SK-N-SH (cell line): Measurements from ENCODE around the gene RASSF8. TPM values are rescaled to one million over a fixed set of nuclear protein-coding genes. Genes with fewer than 3 reads are reported as not detected.

Experiments
- CTCF ChIA-PET: fragments of 300-600, 350-600 bp; formaldehyde crosslinking; extraction: SDS; loops from one replicate; lab custom pipeline; 2021; lab: Yijun Ruan, JAX
- POLR2A ChIA-PET: fragments of 350-600 bp; sonication (Branson Sonifier 250); formaldehyde crosslinking; extraction: SDS; loops from one replicate; lab custom pipeline; 2020; ENCODE audit warnings: antibody characterized with exemption, inconsistent platforms; lab: Yijun Ruan, JAX
- DNase-seq: peaks from one replicate; pipeline ENCODE4 v3.0.0; 2012
- H2AFZ ChIP-seq: fragments of 200-600 bp; sonication (generic); 2 replicates; pipeline ENCODE4 v1.8.1; 2016; ENCODE audit warnings: antibody characterized with exemption, mild to moderate bottlenecking, low read depth
- H3F3A ChIP-seq: fragments of 200-600 bp; sonication (generic); replicated peaks from 2 replicates; pipeline ENCODE3; 2016; ENCODE audit warnings: antibody characterized with exemption, mild to moderate bottlenecking; ENCODE audit not compliant: insufficient read depth
- H3K27ac ChIP-seq, 2 experiments: fragments of 200-500 bp in 1 of 2; fragments of 200-600 bp in 1 of 2; sonication (Bioruptor generic) in 1 of 2; sonication (generic), shearing (Covaris generic) in 1 of 2; 2 replicates each; pipeline versions ENCODE4 v1.5.1 to v1.6.1; 2014 to 2016; ENCODE audit warnings: low read depth in 2 of 2, inconsistent platforms in 1 of 2, low read length in 1 of 2, mild to moderate bottlenecking in 1 of 2, mixed read lengths in 1 of 2
- H3K27me3 ChIP-seq: fragments of 200-600 bp; sonication (generic), shearing (Covaris generic); 2 replicates; pipeline ENCODE4 v1.6.1; 2016; ENCODE audit warnings: mixed run types; ENCODE audit not compliant: insufficient read depth
- H3K36me3 ChIP-seq, 2 experiments: fragments of 200-500 bp in 1 of 2; fragments of 200-600 bp in 1 of 2; sonication (Bioruptor generic) in 1 of 2; sonication (generic) in 1 of 2; replicated peaks in 1 of 2; 2 replicates each; pipeline versions ENCODE3 to v1.5.1; 2014 to 2016; ENCODE audit warnings: low read length in 1 of 2, mild to moderate bottlenecking in 1 of 2; ENCODE audit not compliant: insufficient read depth in 2 of 2, control insufficient read depth in 1 of 2
- H3K4me1 ChIP-seq, 2 experiments: fragments of 200-500 bp in 1 of 2; fragments of 200-600 bp in 1 of 2; sonication (Bioruptor generic) in 1 of 2; sonication (generic), shearing (Covaris generic) in 1 of 2; 2 replicates each; pipeline versions ENCODE4 v1.5.1 to v1.6.1; 2014 to 2016; ENCODE audit warnings: low read depth in 1 of 2, low read length in 1 of 2, mixed run types in 1 of 2; ENCODE audit not compliant: insufficient read depth in 2 of 2, control insufficient read depth in 1 of 2
- H3K4me2 ChIP-seq: fragments of 200-600 bp; sonication (generic), shearing (Covaris generic); 2 replicates; pipeline ENCODE4 v1.6.1; 2017; ENCODE audit warnings: mixed run types
- H3K4me3 ChIP-seq, 2 experiments: fragments of 200-500 bp in 1 of 2; fragments of 200-600 bp in 1 of 2; sonication (Bioruptor generic) in 1 of 2; sonication (generic), shearing (Covaris generic) in 1 of 2; 2 replicates each; pipeline versions ENCODE4 v1.5.1 to v1.8.1; 2014 to 2016; ENCODE audit warnings: low read depth in 2 of 2, inconsistent platforms in 1 of 2, low read length in 1 of 2, mild to moderate bottlenecking in 1 of 2, mixed read lengths in 1 of 2, moderate library complexity in 1 of 2
- H3K79me2 ChIP-seq: fragments of 200-600 bp; sonication (generic); 2 replicates; pipeline ENCODE4 v1.8.1; 2017; ENCODE audit warnings: mild to moderate bottlenecking; ENCODE audit not compliant: insufficient read depth
- H3K9ac ChIP-seq: fragments of 200-600 bp; sonication (generic); 2 replicates; pipeline ENCODE4 v1.6.1; 2017; ENCODE audit warnings: mixed run types
- H3K9me2 ChIP-seq: fragments of 200-600 bp; sonication (generic); 2 replicates; pipeline ENCODE4 v1.6.1; 2017; ENCODE audit warnings: mixed run types
- H3K9me3 ChIP-seq: fragments of 200-600 bp; sonication (generic); 2 replicates; pipeline ENCODE4 v1.6.1; 2017; ENCODE audit warnings: mixed run types, mild to moderate bottlenecking, moderate library complexity
- H4K20me1 ChIP-seq: fragments of 200-600 bp; sonication (generic); 2 replicates; pipeline ENCODE4 v1.6.1; 2017; ENCODE audit warnings: mild to moderate bottlenecking, mixed run types; ENCODE audit not compliant: insufficient read depth
- ELF1 ChIP-seq: IDR thresholded peaks from 2 replicates; pipeline ENCODE4 v1.4.0; 2012
- EP300 ChIP-seq, 2 experiments: IDR thresholded peaks; 2 replicates each; pipeline versions ENCODE4 v1.4.0 to v1.6.1; 2012; ENCODE audit warnings: borderline replicate concordance in 1 of 2, low read depth in 1 of 2, low read length in 1 of 2
- EZH2phosphoT487 ChIP-seq: fragments of 200-600 bp; sonication (generic); IDR thresholded peaks from 2 replicates; pipeline ENCODE4 v1.6.1; 2017; ENCODE audit warnings: low read depth, mixed run types, mild to moderate bottlenecking, antibody characterized with exemption, moderate library complexity, borderline replicate concordance
- FOXM1 ChIP-seq: IDR thresholded peaks from 2 replicates; pipeline ENCODE4 v1.4.0; 2012; ENCODE audit warnings: low read depth, mild to moderate bottlenecking
- POLR2AphosphoS5 ChIP-seq: IDR thresholded peaks from 2 replicates; pipeline ENCODE4 v1.6.1; 2012; ENCODE audit warnings: low read depth, low read length
- RFX5 ChIP-seq: IDR thresholded peaks from 2 replicates; pipeline ENCODE4 v1.6.1; 2012; ENCODE audit warnings: mild to moderate bottlenecking, improper control_type of control experiment, low read length
- SIN3A ChIP-seq: IDR thresholded peaks from 2 replicates; pipeline ENCODE4 v1.6.1; 2012; ENCODE audit warnings: low read depth, mild to moderate bottlenecking, low read length, moderate library complexity, borderline replicate concordance
- TCF12 ChIP-seq: IDR thresholded peaks from 2 replicates; pipeline ENCODE4 v1.4.0; 2012
- TEAD4 ChIP-seq: IDR thresholded peaks from 2 replicates; pipeline ENCODE4 v1.4.0; 2012; ENCODE audit warnings: mild to moderate bottlenecking, borderline replicate concordance; ENCODE audit not compliant: insufficient read depth
- YY1 ChIP-seq: IDR thresholded peaks from 2 replicates; pipeline ENCODE4 v1.4.0; 2012; ENCODE audit warnings: low read depth, mild to moderate bottlenecking
- WGBS: methylation state at CpG from one replicate; pipeline ENCODE4 v1.1.6; 2017; ENCODE audit warnings: low lambda C conversion rate; 5-methylcytosine and 5-hydroxymethylcytosine counted together
- polyA plus RNA-seq, 3 experiments: library from polyadenylated mRNA; depleted of rRNA; stranded (reverse); fragments of >200 nt; gene quantifications; 2 replicates each; pipeline ENCODE4 v1.2.3, GENCODE V29; 2012
- TF ChIP-seq, protein P1 (sequence below): fragments of 150-350 bp; IDR thresholded peaks from 2 replicates; pipeline ENCODE4 v1.6.1; 2016; ENCODE audit warnings: mild to moderate bottlenecking, low read depth, low read length
- TF ChIP-seq, protein P2 (sequence below): IDR thresholded peaks from 2 replicates; pipeline ENCODE4; 2012
- TF ChIP-seq, protein P3 (sequence below): IDR thresholded peaks from 2 replicates; pipeline ENCODE4 v1.4.0; 2012; ENCODE audit warnings: low read depth, borderline replicate concordance
- TF ChIP-seq, protein P4 (sequence below): IDR thresholded peaks from 2 replicates; pipeline ENCODE4 v1.6.1; 2012; ENCODE audit warnings: mild to moderate bottlenecking, low read depth, low read length, moderate library complexity

Gene RASSF8
- polyA plus RNA-seq, 1 of the 3 experiments (the other 2 are of a cell fraction) = 15.3 TPM

DNA sequence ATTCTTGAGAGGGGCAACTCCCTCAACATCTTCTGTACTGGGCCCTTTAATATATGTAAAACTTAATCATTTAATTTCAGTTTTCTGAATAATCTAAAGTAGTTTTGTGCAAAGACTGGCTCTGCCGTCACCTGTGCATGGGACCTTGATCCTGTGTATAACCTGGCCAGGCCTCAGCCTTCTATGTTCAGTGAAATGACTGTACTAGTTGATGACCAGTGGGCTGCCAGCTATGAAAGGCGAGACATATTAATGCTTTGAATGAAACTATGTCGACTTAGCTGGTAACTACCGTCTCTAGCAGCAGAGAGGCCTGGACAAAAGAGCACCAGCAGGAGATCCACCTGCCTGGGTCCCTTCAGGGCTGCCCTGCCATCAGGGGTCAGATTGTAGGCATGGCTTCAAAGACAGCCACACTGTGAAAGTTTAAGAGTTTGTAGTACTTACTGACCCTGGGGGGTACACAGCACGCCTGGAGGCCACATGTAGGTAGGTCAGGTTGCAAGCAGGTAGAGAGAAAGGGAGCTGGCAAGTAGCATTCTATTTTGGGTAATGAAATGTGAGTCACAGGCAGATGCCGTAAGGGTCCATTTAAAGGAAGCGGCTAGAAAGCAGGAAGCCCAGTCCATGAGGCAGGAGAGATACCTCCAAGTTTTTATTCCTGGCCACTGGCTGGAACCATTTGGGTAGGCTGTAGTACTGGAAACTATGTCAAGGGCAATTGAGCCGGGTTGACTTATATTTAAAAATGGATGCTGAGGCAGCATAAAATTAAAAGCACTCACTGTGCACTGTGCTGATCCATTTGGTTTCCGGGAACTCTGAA is 89.1 kb downstream of the RASSF8 start:
- Histone ChIP-seq H3K4me2 (no peak overlapping the region), H3K9ac (no peak overlapping the region), H3K27ac (no peak overlapping the region), H3F3A (peaks cover 15% of the 10 kb centered on the region), H3K4me3 (no peak overlapping the region), H3K36me3 (no peaks in the 10 kb centered on the region), H2AFZ (no peak overlapping the region), H3K4me1 (peaks cover 18 to 27% of the 10 kb centered on the region in 2 experiments), H3K27me3 (no peaks in the 10 kb centered on the region), H4K20me1 (peaks cover 67% of the 10 kb centered on the region), H3K9me2 (no peaks in the 10 kb centered on the region), H3K79me2 (peaks cover 100% of the 10 kb centered on the region), H3K9me3 (no peaks in the 10 kb centered on the region)
- no peak for DNase-seq
- ChIA-PET CTCF (interaction anchor here (0.9 kb wide), 1 partner anchor 612 kb away, joined by 3 read pairs; no protein-coding TSS in a partner anchor), POLR2A (no interaction called here)
- 0 out of 2 replicates have a peak, but pooled peaks have one; percentile 8 for TF ChIP-seq TCF12
- TF ChIP-seq, protein P1, sequence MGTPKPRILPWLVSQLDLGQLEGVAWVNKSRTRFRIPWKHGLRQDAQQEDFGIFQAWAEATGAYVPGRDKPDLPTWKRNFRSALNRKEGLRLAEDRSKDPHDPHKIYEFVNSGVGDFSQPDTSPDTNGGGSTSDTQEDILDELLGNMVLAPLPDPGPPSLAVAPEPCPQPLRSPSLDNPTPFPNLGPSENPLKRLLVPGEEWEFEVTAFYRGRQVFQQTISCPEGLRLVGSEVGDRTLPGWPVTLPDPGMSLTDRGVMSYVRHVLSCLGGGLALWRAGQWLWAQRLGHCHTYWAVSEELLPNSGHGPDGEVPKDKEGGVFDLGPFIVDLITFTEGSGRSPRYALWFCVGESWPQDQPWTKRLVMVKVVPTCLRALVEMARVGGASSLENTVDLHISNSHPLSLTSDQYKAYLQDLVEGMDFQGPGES = no peak
- 92% methylated on average over 8 of the region's 9 CpGs for WGBS

DNA sequence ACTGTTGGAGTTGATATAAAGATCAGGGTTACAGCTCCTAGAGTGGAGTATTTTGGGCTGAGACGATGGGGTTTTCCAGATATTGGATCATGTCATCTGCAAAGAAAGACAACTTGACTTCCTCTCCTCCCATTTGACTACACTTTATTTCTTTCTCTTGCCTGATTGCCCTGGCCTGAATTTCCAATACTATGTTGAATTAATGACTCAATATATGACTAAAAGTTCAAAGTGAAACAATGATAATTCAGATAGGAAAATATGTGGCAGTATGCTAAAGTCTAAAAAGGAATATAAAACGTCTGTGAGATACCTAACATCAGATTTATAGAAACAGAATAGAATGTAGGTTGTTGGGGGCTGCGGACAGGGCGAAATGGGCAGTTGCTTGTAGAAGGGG is 94.2 kb downstream of the RASSF8 start:
- Histone ChIP-seq H2AFZ (no peak overlapping the region), H3K9ac (no peak overlapping the region), H3K27ac (peak overlapping the region in 1 of 2 experiments; percentile 35; a peak in 2 of 4 replicates), H3K79me2 (peaks cover 98% of the 10 kb centered on the region), H3K36me3 (peaks cover 3 to 17% of the 10 kb centered on the region in 2 experiments)
- 84% methylated on average over 4 of the region's 4 CpGs for WGBS
- POLR2A ChIA-PET = no interaction called here
- TF ChIP-seq FOXM1 = no peak
- no peak for TF ChIP-seq RFX5
- TF ChIP-seq EZH2phosphoT487 = no peak
- no peak for TF ChIP-seq SIN3A
- no peak for TF ChIP-seq ELF1
- TF ChIP-seq, protein P1 = no peak
- TF ChIP-seq, protein P2, sequence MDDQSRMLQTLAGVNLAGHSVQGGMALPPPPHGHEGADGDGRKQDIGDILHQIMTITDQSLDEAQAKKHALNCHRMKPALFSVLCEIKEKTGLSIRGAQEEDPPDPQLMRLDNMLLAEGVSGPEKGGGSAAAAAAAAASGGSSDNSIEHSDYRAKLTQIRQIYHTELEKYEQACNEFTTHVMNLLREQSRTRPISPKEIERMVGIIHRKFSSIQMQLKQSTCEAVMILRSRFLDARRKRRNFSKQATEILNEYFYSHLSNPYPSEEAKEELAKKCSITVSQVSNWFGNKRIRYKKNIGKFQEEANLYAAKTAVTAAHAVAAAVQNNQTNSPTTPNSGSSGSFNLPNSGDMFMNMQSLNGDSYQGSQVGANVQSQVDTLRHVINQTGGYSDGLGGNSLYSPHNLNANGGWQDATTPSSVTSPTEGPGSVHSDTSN = no peak
- TF ChIP-seq, protein P3, sequence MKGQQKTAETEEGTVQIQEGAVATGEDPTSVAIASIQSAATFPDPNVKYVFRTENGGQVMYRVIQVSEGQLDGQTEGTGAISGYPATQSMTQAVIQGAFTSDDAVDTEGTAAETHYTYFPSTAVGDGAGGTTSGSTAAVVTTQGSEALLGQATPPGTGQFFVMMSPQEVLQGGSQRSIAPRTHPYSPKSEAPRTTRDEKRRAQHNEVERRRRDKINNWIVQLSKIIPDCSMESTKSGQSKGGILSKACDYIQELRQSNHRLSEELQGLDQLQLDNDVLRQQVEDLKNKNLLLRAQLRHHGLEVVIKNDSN = no peak
- no peak for TF ChIP-seq POLR2AphosphoS5
- TF ChIP-seq, protein P4, sequence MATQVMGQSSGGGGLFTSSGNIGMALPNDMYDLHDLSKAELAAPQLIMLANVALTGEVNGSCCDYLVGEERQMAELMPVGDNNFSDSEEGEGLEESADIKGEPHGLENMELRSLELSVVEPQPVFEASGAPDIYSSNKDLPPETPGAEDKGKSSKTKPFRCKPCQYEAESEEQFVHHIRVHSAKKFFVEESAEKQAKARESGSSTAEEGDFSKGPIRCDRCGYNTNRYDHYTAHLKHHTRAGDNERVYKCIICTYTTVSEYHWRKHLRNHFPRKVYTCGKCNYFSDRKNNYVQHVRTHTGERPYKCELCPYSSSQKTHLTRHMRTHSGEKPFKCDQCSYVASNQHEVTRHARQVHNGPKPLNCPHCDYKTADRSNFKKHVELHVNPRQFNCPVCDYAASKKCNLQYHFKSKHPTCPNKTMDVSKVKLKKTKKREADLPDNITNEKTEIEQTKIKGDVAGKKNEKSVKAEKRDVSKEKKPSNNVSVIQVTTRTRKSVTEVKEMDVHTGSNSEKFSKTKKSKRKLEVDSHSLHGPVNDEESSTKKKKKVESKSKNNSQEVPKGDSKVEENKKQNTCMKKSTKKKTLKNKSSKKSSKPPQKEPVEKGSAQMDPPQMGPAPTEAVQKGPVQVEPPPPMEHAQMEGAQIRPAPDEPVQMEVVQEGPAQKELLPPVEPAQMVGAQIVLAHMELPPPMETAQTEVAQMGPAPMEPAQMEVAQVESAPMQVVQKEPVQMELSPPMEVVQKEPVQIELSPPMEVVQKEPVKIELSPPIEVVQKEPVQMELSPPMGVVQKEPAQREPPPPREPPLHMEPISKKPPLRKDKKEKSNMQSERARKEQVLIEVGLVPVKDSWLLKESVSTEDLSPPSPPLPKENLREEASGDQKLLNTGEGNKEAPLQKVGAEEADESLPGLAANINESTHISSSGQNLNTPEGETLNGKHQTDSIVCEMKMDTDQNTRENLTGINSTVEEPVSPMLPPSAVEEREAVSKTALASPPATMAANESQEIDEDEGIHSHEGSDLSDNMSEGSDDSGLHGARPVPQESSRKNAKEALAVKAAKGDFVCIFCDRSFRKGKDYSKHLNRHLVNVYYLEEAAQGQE = no peak
- TF ChIP-seq YY1 = no peak
- TF ChIP-seq EP300 (IDR thresholded peaks at IDR 0.05; ENCODE audit: borderline replicate concordance in 1 of 2, low read depth in 1 of 2, low read length in 1 of 2) = no peak
- TF ChIP-seq TEAD4 = no peak
- TF ChIP-seq, all 33 proteins: peak for 0
- no peaks in the 10 kb centered on the region for H3K9me2 ChIP-seq
- peaks cover 4 to 18% of the 10 kb centered on the region in 2 experiments for H3K4me1 ChIP-seq
- H3K4me3 ChIP-seq = no peak overlapping the region
- CTCF ChIA-PET = no interaction called here
- DNase-seq = no peak
- peak overlapping the region; percentile 4; the same call in 1 of the 2 replicates for H3K4me2 ChIP-seq
- no peaks in the 10 kb centered on the region for H3K9me3 ChIP-seq
- H4K20me1 ChIP-seq = peaks cover 62% of the 10 kb centered on the region
- peaks cover 25% of the 10 kb centered on the region for H3F3A ChIP-seq
- no peaks in the 10 kb centered on the region for H3K27me3 ChIP-seq
